CD4-positive, alpha-beta memory T cell (primary cell): ENCODE results near the gene CAMTA1. TPM values are rescaled to one million over a fixed set of nuclear protein-coding genes. Genes with fewer than 3 reads are reported as not detected.

ENCODE experiments used
- CTCF ChIA-PET: fragments of 350-600 bp; sonication (Branson Sonifier 250); formaldehyde crosslinking; loops from one replicate; lab custom pipeline; 2021; ENCODE audit warnings: inconsistent platforms; ENCODE audit not compliant: partially characterized antibody; lab: Charles Lee
- POLR2A ChIA-PET: fragments of 350-600 bp; sonication (Branson Sonifier 250); formaldehyde crosslinking; loops from one replicate; lab custom pipeline; 2021; ENCODE audit not compliant: partially characterized antibody; lab: Charles Lee
- DNase-seq, 5 donors: peaks; one replicate each; pipeline versions ENCODE4 v3.0.0 to v3.0.0-alpha.2; 2020 to 2022; ENCODE audit warnings: mixed read lengths in 1 of 5
- H3K27ac ChIP-seq: one replicate; pipeline ENCODE4 v1.7.0; 2013; ENCODE audit warnings: low read depth, low read length
- H3K27me3 ChIP-seq: 2 replicates; pipeline ENCODE4 v1.7.0; 2013; ENCODE audit warnings: mild to moderate bottlenecking, low read length, moderate library complexity; ENCODE audit not compliant: insufficient read depth
- H3K36me3 ChIP-seq: 2 replicates; pipeline ENCODE4 v1.7.0; 2013; ENCODE audit warnings: mild to moderate bottlenecking, low read length, moderate library complexity; ENCODE audit not compliant: insufficient read depth
- H3K4me1 ChIP-seq: 2 replicates; pipeline ENCODE4 v1.7.0; 2013; ENCODE audit warnings: mild to moderate bottlenecking, low read length, moderate library complexity; ENCODE audit not compliant: insufficient read depth
- H3K4me3 ChIP-seq, 2 donors: one replicate each; pipeline ENCODE4 v1.7.0; 2013; ENCODE audit warnings: low read length in 2 of 2, mild to moderate bottlenecking in 1 of 2
- H3K9me3 ChIP-seq, 2 donors: one replicate each; pipeline ENCODE4 v1.7.0; 2013; ENCODE audit warnings: low read length in 2 of 2, control low read depth in 1 of 2; ENCODE audit not compliant: control insufficient read depth in 1 of 2
- H3K27ac Mint-ChIP-seq, 7 donors: one replicate each; pipeline ENCODE4 v1.8.0; 2020 to 2021; ENCODE audit warnings: mixed read lengths in 7 of 7, mild to moderate bottlenecking in 6 of 7, inconsistent platforms in 3 of 7, moderate library complexity in 3 of 7
- H3K27me3 Mint-ChIP-seq, 2 donors: one replicate each; pipeline ENCODE4 v1.8.0; 2020 to 2021; ENCODE audit warnings: mixed read lengths in 2 of 2
- H3K36me3 Mint-ChIP-seq, 2 donors: one replicate each; pipeline ENCODE4 v1.8.0; 2020 to 2021; ENCODE audit warnings: mixed read lengths in 2 of 2, inconsistent platforms in 1 of 2, mild to moderate bottlenecking in 1 of 2
- H3K4me1 Mint-ChIP-seq, 4 donors: one replicate each; pipeline ENCODE4 v1.8.0; 2020 to 2021; ENCODE audit warnings: mixed read lengths in 4 of 4, mild to moderate bottlenecking in 1 of 4
- H3K4me3 Mint-ChIP-seq, 8 donors: one replicate each; pipeline ENCODE4 v1.8.0; 2020 to 2021; ENCODE audit warnings: mixed read lengths in 8 of 8, mild to moderate bottlenecking in 7 of 8, moderate library complexity in 6 of 8, inconsistent platforms in 3 of 8
- H3K9me3 Mint-ChIP-seq, 8 donors: one replicate each; pipeline ENCODE4 v1.8.0; 2020 to 2021; ENCODE audit warnings: mixed read lengths in 8 of 8, mild to moderate bottlenecking in 5 of 8, inconsistent platforms in 3 of 8, moderate library complexity in 1 of 8
- intact Hi-C: fragments of 100-400 bp; cut with micrococcal nuclease; formaldehyde crosslinking; loops from one replicate; pipeline ENCODE4 v1.15.1; 2023
- polyA plus RNA-seq, 2 donors: library from polyadenylated mRNA; unstranded; fragments of 300-500 nt; fragmentation: Illumina TruSeq; gene quantifications; one replicate each; pipeline ENCODE4 v1.2.3, GENCODE V29; 2021
- total RNA-seq, 2 experiments: library from RNA; stranded (reverse); gene quantifications; one replicate each; pipeline ENCODE4 v1.2.3, GENCODE V29; 2021

The CAMTA1 gene
- total and polyA plus RNA-seq, 4 experiments from 2014 or later, result 39.1 to 118 (median 59.9) TPM

DNA sequence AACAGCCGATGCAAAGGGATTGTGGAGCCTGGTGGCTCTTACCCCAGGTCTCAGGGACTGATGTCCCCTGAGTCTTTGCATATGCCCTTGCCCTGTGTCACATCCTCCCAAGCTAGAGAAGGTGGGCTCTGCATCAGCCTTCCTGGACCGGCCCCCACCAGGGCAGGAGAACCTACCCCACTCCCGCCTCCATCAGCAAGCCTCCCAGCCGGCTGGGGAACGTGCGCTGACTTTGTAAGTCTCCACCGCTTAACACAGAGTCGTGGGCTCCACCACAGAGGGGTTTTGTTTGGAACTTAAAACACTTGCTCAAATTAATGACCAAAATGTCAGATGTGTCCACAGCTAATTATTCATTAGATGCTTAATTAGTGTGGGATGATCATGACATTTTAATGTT lies 730.6 kb downstream of the CAMTA1 start:
- H3K4me1 ChIP-seq, result no peaks in the 10 kb centered on the region
- Mint-ChIP-seq H3K36me3 (no peaks in the 10 kb centered on the region), H3K4me3 (no peak overlapping the region), H3K4me1 (no peaks in the 10 kb centered on the region), H3K9me3 (peaks cover 0 to 3% (median 0%) of the 10 kb centered on the region in 8 donors), H3K27me3 (peaks cover 16 to 17% of the 10 kb centered on the region in 2 donors), H3K27ac (no peak overlapping the region)
- intact Hi-C loops, result no loop called here
- ChIA-PET POLR2A (no interaction called here), CTCF (no interaction called here)
- no peaks in the 10 kb centered on the region for H3K36me3 ChIP-seq
- no peak for DNase-seq
- H3K9me3 ChIP-seq, result no peaks in the 10 kb centered on the region
- no peak overlapping the region for H3K4me3 ChIP-seq
- no peaks in the 10 kb centered on the region for H3K27me3 ChIP-seq
- no peak overlapping the region for H3K27ac ChIP-seq

DNA sequence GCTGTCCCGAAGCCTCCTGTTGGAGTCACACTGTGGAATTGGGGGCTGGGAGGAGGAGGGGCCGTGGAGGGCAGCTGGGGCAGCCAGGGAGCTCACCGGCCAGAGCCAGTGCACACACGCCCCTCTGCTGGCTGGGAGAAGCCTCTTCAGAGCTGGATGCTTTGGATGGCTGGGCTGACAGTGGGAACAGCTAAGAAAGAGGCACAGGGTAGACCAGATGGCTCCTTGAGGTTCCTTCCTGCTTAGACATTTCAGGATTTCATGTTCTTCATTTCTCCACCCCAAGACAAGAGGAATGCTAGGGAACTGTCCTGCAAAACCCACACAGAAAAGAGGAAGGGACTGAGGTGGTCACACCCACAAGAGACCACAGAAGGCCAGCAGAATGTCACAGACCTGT lies 731.1 kb downstream of the CAMTA1 start:
- no peak overlapping the region for H3K4me3 Mint-ChIP-seq
- H3K27me3 Mint-ChIP-seq, result peaks cover 14 to 17% of the 10 kb centered on the region in 2 donors
- H3K36me3 ChIP-seq, result no peaks in the 10 kb centered on the region
- no peaks in the 10 kb centered on the region for H3K9me3 ChIP-seq
- no peaks in the 10 kb centered on the region for H3K27me3 ChIP-seq
- H3K27ac ChIP-seq, result no peak overlapping the region
- H3K4me1 Mint-ChIP-seq, result no peaks in the 10 kb centered on the region
- H3K36me3 Mint-ChIP-seq, result no peaks in the 10 kb centered on the region
- intact Hi-C loops, result no loop called here
- CTCF ChIA-PET, result no interaction called here
- POLR2A ChIA-PET, result no interaction called here
- H3K9me3 Mint-ChIP-seq, result peaks cover 0 to 3% (median 0%) of the 10 kb centered on the region in 8 donors
- H3K27ac Mint-ChIP-seq, result no peak overlapping the region
- no peak for DNase-seq
- H3K4me1 ChIP-seq, result no peaks in the 10 kb centered on the region
- no peak overlapping the region for H3K4me3 ChIP-seq

GRCh38 chr1:7516929-7517328 lies 731.7 kb downstream of the CAMTA1 start:
- POLR2A ChIA-PET, result no interaction called here
- no peaks in the 10 kb centered on the region for H3K36me3 ChIP-seq
- H3K27me3 ChIP-seq, result no peaks in the 10 kb centered on the region
- intact Hi-C loops, result no loop called here
- Mint-ChIP-seq H3K27me3 (peaks cover 14 to 17% of the 10 kb centered on the region in 2 donors), H3K36me3 (no peaks in the 10 kb centered on the region), H3K4me1 (no peaks in the 10 kb centered on the region), H3K27ac (peak overlapping the region in 1 of 7 donors; percentile 0), H3K4me3 (no peak overlapping the region), H3K9me3 (peaks cover 0 to 3% (median 0%) of the 10 kb centered on the region in 8 donors)
- no peaks in the 10 kb centered on the region for H3K4me1 ChIP-seq
- DNase-seq, result no peak
- CTCF ChIA-PET, result no interaction called here
- no peak overlapping the region for H3K27ac ChIP-seq
- H3K4me3 ChIP-seq, result no peak overlapping the region
- H3K9me3 ChIP-seq, result no peaks in the 10 kb centered on the region

DNA sequence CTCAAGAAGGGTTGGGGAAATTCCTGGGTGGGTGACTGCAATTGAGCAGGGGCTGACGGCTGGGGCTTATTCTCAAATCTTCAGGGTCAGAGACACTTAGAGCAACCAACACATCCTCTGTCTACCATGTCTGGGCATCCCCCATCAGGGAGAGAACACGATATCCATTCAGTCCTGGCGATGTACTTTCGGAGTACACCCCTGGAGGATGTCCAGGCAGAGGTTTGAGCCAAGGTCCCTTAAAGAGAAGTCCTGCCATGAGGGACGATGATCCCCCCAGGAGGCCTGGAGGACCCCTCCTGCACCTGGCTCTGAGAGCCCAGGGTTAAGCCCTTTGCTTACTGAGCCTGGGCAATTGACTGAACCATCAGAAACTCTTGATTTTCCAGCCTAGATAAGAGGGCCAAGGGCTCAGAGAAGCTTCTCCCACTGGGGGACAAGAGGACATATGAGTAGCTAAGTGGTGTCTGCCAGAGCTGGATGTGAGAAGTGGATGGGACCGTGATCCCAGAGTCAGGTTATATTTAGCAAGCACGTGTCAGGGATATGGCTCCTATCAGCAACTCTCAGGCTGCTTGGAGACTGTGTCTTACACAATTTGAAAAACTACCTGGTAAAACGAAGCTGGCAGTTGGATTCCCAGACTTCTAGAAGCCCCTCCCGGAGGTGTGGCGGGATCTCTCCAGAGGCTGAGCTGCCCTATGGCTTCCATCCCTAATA lies 732.5 kb downstream of the CAMTA1 start:
- no peaks in the 10 kb centered on the region for H3K4me1 Mint-ChIP-seq
- H3K27me3 ChIP-seq, result no peaks in the 10 kb centered on the region
- no peaks in the 10 kb centered on the region for H3K9me3 ChIP-seq
- H3K4me3 ChIP-seq, result no peak overlapping the region
- ChIA-PET POLR2A (no interaction called here), CTCF (no interaction called here)
- H3K4me3 Mint-ChIP-seq, result no peak overlapping the region
- no peak overlapping the region for H3K27ac ChIP-seq
- no peaks in the 10 kb centered on the region for H3K36me3 Mint-ChIP-seq
- H3K27me3 Mint-ChIP-seq, result peaks cover 7 to 9% of the 10 kb centered on the region in 2 donors
- no peaks in the 10 kb centered on the region for H3K4me1 ChIP-seq
- DNase-seq, result no peak
- H3K27ac Mint-ChIP-seq, result no peak overlapping the region
- H3K9me3 Mint-ChIP-seq, result peaks cover 0 to 3% (median 0%) of the 10 kb centered on the region in 8 donors
- intact Hi-C loops, result no loop called here
- H3K36me3 ChIP-seq, result no peaks in the 10 kb centered on the region

DNA sequence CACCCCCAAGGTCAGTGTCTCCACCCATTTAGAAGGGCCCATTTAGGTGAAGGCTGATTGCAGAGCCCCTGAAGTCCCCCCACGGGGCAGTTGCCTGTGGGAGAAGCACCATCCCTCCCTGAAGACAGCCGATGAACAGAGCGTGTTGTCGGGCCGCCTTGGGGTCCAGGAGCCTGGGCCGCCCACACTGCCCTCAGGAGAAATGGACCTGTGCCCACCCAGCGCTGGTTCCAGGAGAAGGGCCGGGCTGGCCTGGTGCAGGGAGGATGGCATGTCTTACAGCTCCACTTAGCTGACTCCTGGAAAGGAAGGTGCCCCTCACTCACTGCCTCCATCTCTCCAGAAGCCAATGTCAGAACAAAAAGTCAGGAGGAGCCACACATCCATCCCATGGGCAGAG lies 733.2 kb downstream of the CAMTA1 start:
- no peaks in the 10 kb centered on the region for H3K36me3 Mint-ChIP-seq
- H3K4me1 Mint-ChIP-seq, result no peaks in the 10 kb centered on the region
- no peaks in the 10 kb centered on the region for H3K27me3 ChIP-seq
- CTCF ChIA-PET, result no interaction called here
- no peaks in the 10 kb centered on the region for H3K4me1 ChIP-seq
- no peak overlapping the region for H3K27ac Mint-ChIP-seq
- intact Hi-C loops, result no loop called here
- POLR2A ChIA-PET, result no interaction called here
- no peak overlapping the region for H3K4me3 Mint-ChIP-seq
- peaks cover 0 to 2% (median 0%) of the 10 kb centered on the region in 8 donors for H3K9me3 Mint-ChIP-seq
- H3K27ac ChIP-seq, result no peak overlapping the region
- no peak overlapping the region for H3K4me3 ChIP-seq
- H3K36me3 ChIP-seq, result no peaks in the 10 kb centered on the region
- no peaks in the 10 kb centered on the region for H3K9me3 ChIP-seq
- no peak for DNase-seq
- H3K27me3 Mint-ChIP-seq, result peaks cover 7 to 13% of the 10 kb centered on the region in 2 donors

DNA sequence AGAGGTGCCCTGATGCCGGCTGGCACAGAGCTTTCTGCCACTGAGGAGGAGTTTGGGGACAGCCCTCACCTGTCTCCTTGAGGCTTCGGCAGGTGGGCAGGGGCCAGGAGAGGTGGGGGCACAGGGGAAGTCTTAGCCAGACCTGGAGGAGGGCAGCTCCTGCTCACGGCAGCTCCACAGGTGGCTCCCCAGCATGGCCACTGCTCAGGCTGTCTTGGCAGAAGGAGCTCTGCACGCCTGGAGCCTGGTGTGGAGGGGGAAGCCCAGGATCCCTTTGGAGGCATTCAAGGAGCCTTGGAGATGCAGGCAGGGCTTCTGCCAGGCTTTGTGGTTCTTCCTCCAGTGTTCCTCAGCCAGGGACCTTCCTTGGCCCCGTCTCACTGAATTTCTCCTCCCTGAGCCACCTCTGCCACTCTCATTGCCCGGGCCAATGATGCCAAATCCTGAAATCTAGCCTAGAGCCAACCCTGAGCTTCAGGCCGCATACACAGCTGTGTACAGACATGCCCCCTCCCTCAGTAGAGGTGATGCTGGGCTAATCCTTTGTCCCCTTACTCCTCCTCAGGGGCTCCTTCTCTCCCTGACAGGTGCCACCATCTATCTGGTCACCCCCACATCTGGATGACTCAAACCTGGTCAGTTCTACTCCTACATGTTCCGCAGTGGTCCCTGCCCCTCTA lies 734.1 kb downstream of the CAMTA1 start:
- H3K27me3 Mint-ChIP-seq, result peaks cover 7 to 9% of the 10 kb centered on the region in 2 donors
- POLR2A ChIA-PET, result no interaction called here
- Histone ChIP-seq H3K27me3 (no peaks in the 10 kb centered on the region), H3K4me1 (no peaks in the 10 kb centered on the region), H3K27ac (no peak overlapping the region), H3K36me3 (no peaks in the 10 kb centered on the region), H3K9me3 (no peaks in the 10 kb centered on the region), H3K4me3 (no peak overlapping the region)
- H3K27ac Mint-ChIP-seq, result no peak overlapping the region
- no peaks in the 10 kb centered on the region for H3K36me3 Mint-ChIP-seq
- no peak for DNase-seq
- CTCF ChIA-PET, result interaction anchor here (0.8 kb wide), 1 partner anchor 627 kb away, joined by 3 read pairs; no protein-coding TSS in a partner anchor
- no peaks in the 10 kb centered on the region for H3K4me1 Mint-ChIP-seq
- intact Hi-C loops, result no loop called here
- H3K4me3 Mint-ChIP-seq, result no peak overlapping the region
- peaks cover 0 to 2% (median 0%) of the 10 kb centered on the region in 8 donors for H3K9me3 Mint-ChIP-seq

DNA sequence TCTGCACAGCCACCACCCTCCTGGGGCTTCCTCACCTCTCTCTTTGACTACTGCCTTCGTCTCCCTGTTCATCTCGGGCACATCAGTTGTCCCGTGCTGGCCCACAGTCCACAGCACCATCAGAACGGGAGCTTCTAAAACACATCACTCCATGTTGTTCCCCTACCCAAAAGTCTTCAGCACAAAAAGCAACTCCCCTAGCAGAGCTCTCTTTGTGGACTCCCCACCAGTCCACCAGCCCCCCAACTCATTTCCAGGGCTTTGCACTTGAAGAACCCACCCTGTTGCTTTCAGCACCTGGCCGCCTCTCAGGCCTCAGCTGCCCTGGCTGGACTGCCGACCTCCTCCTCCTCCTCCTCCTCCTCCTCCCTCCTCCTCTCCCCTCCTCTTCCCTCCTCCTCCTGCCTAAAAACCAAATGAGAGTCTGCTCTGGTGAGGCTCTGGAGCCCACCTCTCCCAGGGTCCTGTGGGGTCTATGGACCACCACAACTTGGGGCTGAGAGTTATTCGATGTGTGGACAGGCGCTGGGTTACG lies 734.7 kb downstream of the CAMTA1 start:
- peaks cover 9 to 13% of the 10 kb centered on the region in 2 donors for H3K27me3 Mint-ChIP-seq
- no peak for DNase-seq
- H3K4me1 Mint-ChIP-seq, result no peaks in the 10 kb centered on the region
- H3K4me3 Mint-ChIP-seq, result no peak overlapping the region
- CTCF ChIA-PET, result interaction anchor here (0.8 kb wide), 1 partner anchor 627 kb away, joined by 3 read pairs; no protein-coding TSS in a partner anchor
- peaks cover 0 to 2% (median 0%) of the 10 kb centered on the region in 8 donors for H3K9me3 Mint-ChIP-seq
- Histone ChIP-seq H3K9me3 (no peaks in the 10 kb centered on the region), H3K4me3 (no peak overlapping the region), H3K36me3 (no peaks in the 10 kb centered on the region), H3K4me1 (no peaks in the 10 kb centered on the region), H3K27ac (no peak overlapping the region), H3K27me3 (no peaks in the 10 kb centered on the region)
- intact Hi-C loops, result no loop called here
- no peaks in the 10 kb centered on the region for H3K36me3 Mint-ChIP-seq
- POLR2A ChIA-PET, result no interaction called here
- peak overlapping the region in 1 of 7 donors; percentile 68 for H3K27ac Mint-ChIP-seq
